OCI-LY1 (cell line): ENCODE measurements around the gene TRIP13.

Source experiments
- CTCF ChIP-seq: fragments of 200-600 bp; sonication (generic), shearing (Covaris generic); IDR thresholded peaks from 2 replicates; pipeline ENCODE4 v1.5.1; 2017; ENCODE audit warnings: mild to moderate bottlenecking, antibody characterized with exemption, low read length, moderate library complexity, mixed read lengths
- EZH2 ChIP-seq: fragments of 200-600 bp; sonication (generic), shearing (Covaris generic); IDR thresholded peaks from 2 replicates; pipeline ENCODE4 v1.8.0; 2017; ENCODE audit warnings: borderline replicate concordance, mixed run types, mild to moderate bottlenecking, antibody characterized with exemption, low read length, moderate library complexity, mixed read lengths

- no peak for TF ChIP-seq CTCF
- TF ChIP-seq EZH2: no peak
Measured at GRCh38 chr5:908172-908571, 15.5 kb downstream of the TRIP13 start.
